Keratinocyte (primary cell): ENCODE results near the gene ZFYVE21. TPM values are rescaled to one million over a fixed set of nuclear protein-coding genes. Genes with fewer than 3 reads are reported as not detected.
A peak's percentile ranks its signal among the peaks of the same experiment; 100 is the strongest.

ENCODE experiments used
- DNase-seq: peaks from one replicate; pipeline ENCODE4 v3.0.0-alpha.2; 2011; ENCODE audit warnings: low read depth, missing footprints, low spot score
- FAIRE-seq: peaks from 2 replicates; lab custom pipeline; 2011; peaks lifted over from hg19 to GRCh38; lab: Jason Lieb, UNC
- H2AFZ ChIP-seq: 2 replicates; pipeline ENCODE4 v1.6.0; 2012; ENCODE audit warnings: low read length, control low read depth, inconsistent platforms; ENCODE audit not compliant: control insufficient read depth
- H3K27ac ChIP-seq: 2 replicates; pipeline ENCODE4 v1.5.1; 2011; ENCODE audit warnings: low read length; ENCODE audit not compliant: control insufficient read depth, insufficient read depth
- H3K27me3 ChIP-seq: 3 replicates; pipeline ENCODE4 v1.6.0; 2011; ENCODE audit warnings: low read length; ENCODE audit not compliant: control insufficient read depth, insufficient read depth; ENCODE audit errors: extremely low read depth
- H3K36me3 ChIP-seq, 2 experiments: 2 replicates in 1 of 2; 3 replicates in 1 of 2; pipeline ENCODE4 v1.5.1; 2011; ENCODE audit warnings: low read length in 2 of 2, mild to moderate bottlenecking in 1 of 2; ENCODE audit not compliant: control insufficient read depth in 2 of 2, insufficient read depth in 2 of 2; ENCODE audit errors: extremely low read depth in 1 of 2
- H3K4me1 ChIP-seq: 3 replicates; pipeline ENCODE4 v1.5.1; 2011; ENCODE audit warnings: low read length; ENCODE audit not compliant: control insufficient read depth, insufficient read depth; ENCODE audit errors: extremely low read depth
- H3K4me2 ChIP-seq: 3 replicates; pipeline ENCODE4 v1.6.0; 2011; ENCODE audit warnings: low read depth, low read length; ENCODE audit not compliant: control insufficient read depth, insufficient read depth; ENCODE audit errors: extremely low read depth
- H3K4me3 ChIP-seq, 3 experiments: fragments of 200-600 bp in 1 of 3; sonication (generic) in 1 of 3; 2 replicates in 2 of 3; 3 replicates in 1 of 3; pipeline ENCODE4 v1.5.1; 2011 to 2016; ENCODE audit warnings: low read length in 3 of 3, mild to moderate bottlenecking in 3 of 3, control low read depth in 2 of 3, inconsistent platforms in 1 of 3, low read depth in 1 of 3, mixed read lengths in 1 of 3, mixed run types in 1 of 3, moderate library complexity in 1 of 3; ENCODE audit not compliant: control insufficient read depth in 2 of 3, insufficient read depth in 2 of 3; ENCODE audit errors: extremely low read depth in 1 of 3
- H3K79me2 ChIP-seq: 2 replicates; pipeline ENCODE4 v1.6.0; 2012; ENCODE audit warnings: low read length; ENCODE audit not compliant: control insufficient read depth, insufficient read depth
- H3K9ac ChIP-seq: 3 replicates; pipeline ENCODE4 v1.6.0; 2011; ENCODE audit warnings: low read length; ENCODE audit not compliant: control insufficient read depth, insufficient read depth; ENCODE audit errors: extremely low read depth
- H3K9me1 ChIP-seq: 3 replicates; pipeline ENCODE4 v1.6.0; 2011; ENCODE audit warnings: low read length; ENCODE audit not compliant: control insufficient read depth, insufficient read depth; ENCODE audit errors: extremely low read depth
- H3K9me3 ChIP-seq: 2 replicates; pipeline ENCODE4 v1.5.1; 2012; ENCODE audit warnings: low read depth, low read length; ENCODE audit not compliant: control insufficient read depth
- H4K20me1 ChIP-seq: 3 replicates; pipeline ENCODE4 v1.6.0; 2011; ENCODE audit warnings: low read length; ENCODE audit not compliant: control insufficient read depth, insufficient read depth; ENCODE audit errors: extremely low read depth
- EZH2 ChIP-seq: IDR thresholded peaks from one replicate; pipeline ENCODE4 v1.6.1; 2012; ENCODE audit warnings: inconsistent platforms, mild to moderate bottlenecking, low read length, moderate library complexity
- dilution Hi-C: fragments of 300-500 bp; cut with MboI; formaldehyde crosslinking; loops from one replicate; pipeline ENCODE4 v1.7.0; 2020; ENCODE audit warnings: low sequenced_read_pairs; ENCODE audit not compliant: extremely low pct_ligation_motif_present
- polyA plus RNA-seq, 5 experiments: library from polyadenylated mRNA; depleted of rRNA in 3 of 5; stranded (reverse) in 3 of 5; stranded (forward) in 1 of 5; unstranded in 1 of 5; fragments of >200 nt; gene quantifications; 1 replicate in 1 of 5; 2 replicates in 3 of 5; 3 replicates in 1 of 5; pipeline versions ENCODE4 v1.2.1 to v1.2.3, GENCODE V29; 2011 to 2012; ENCODE audit warnings: missing spikeins in 2 of 5, low read depth in 1 of 5, low replicate concordance in 1 of 5
- TF ChIP-seq, protein P1 (sequence below), 3 experiments: IDR thresholded peaks in 1 of 3; conservative IDR thresholded peaks in 1 of 3; optimal IDR thresholded peaks in 1 of 3; 2 replicates in 2 of 3; 3 replicates in 1 of 3; pipeline versions ENCODE3 to v1.5.1; 2011; ENCODE audit warnings: low read length in 3 of 3, mild to moderate bottlenecking in 3 of 3, moderate library complexity in 2 of 3, control low read depth in 1 of 3, inconsistent platforms in 1 of 3; ENCODE audit not compliant: insufficient read depth in 2 of 3; ENCODE audit errors: extremely low read depth in 1 of 3

The ZFYVE21 gene
- polyA plus RNA-seq, 1 donor (not counting 4 experiments of a cell fraction or from before 2014, with no cell fraction given), result 116 TPM

GRCh38 chr14:103711516-103712431, 3.8 kb upstream of the ZFYVE21 start:
- H2AFZ ChIP-seq, result peak overlapping the region; percentile 8
- peak overlapping the region; percentile 65 for H3K27ac ChIP-seq
- peaks cover 43% of the 10 kb centered on the region for H3K4me1 ChIP-seq

DNA sequence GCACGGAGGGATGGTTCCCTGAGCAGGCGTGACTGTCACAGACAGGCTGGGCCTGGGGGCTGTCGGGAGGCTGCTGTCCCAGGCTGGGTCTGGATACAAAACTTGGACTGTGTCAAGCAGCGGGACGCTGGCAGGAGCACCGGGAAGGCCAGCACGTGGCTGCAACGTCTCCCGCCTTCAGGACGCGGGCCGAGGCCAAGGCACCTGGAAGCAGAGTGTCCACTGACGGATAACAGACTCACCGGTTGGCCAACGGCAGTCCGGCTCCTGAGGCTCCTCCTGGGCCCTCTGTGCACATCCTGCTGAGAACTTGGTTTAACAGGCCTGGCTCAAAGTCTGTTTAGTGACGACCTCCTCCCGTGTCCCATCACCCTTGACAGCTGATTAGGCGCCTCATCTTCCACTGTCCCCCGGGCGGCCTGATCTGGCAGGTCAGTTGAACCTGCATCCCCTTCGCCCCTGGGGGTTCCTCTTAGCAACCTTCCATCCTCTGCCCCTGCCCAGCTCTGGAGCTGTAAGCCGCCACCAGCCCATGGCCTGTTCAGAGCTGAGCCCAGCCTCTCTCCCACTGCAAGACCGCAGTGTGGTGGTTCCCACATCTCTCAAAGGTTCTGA, 2.9 kb upstream of the ZFYVE21 start:
- no peak for FAIRE-seq
- no peak overlapping the region for H2AFZ ChIP-seq
- H3K9me1 ChIP-seq, result no peaks in the 10 kb centered on the region
- H3K27me3 ChIP-seq, result no peaks in the 10 kb centered on the region
- H3K36me3 ChIP-seq, result peaks cover 3 to 12% of the 10 kb centered on the region in 2 experiments
- H4K20me1 ChIP-seq, result peaks cover 2% of the 10 kb centered on the region
- peak overlapping the region; percentile 65 for H3K4me2 ChIP-seq
- peaks cover 53% of the 10 kb centered on the region for H3K4me1 ChIP-seq
- no peak for DNase-seq
- peak overlapping the region; percentile 53 for H3K9ac ChIP-seq
- dilution Hi-C loops, result no loop called here
- TF ChIP-seq, protein P1, sequence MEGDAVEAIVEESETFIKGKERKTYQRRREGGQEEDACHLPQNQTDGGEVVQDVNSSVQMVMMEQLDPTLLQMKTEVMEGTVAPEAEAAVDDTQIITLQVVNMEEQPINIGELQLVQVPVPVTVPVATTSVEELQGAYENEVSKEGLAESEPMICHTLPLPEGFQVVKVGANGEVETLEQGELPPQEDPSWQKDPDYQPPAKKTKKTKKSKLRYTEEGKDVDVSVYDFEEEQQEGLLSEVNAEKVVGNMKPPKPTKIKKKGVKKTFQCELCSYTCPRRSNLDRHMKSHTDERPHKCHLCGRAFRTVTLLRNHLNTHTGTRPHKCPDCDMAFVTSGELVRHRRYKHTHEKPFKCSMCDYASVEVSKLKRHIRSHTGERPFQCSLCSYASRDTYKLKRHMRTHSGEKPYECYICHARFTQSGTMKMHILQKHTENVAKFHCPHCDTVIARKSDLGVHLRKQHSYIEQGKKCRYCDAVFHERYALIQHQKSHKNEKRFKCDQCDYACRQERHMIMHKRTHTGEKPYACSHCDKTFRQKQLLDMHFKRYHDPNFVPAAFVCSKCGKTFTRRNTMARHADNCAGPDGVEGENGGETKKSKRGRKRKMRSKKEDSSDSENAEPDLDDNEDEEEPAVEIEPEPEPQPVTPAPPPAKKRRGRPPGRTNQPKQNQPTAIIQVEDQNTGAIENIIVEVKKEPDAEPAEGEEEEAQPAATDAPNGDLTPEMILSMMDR (optimal IDR thresholded peaks at IDR 0.05 in 1 of 3, IDR thresholded peaks at IDR 0.05 in 1 of 3, conservative IDR thresholded peaks at IDR 0.05 in 1 of 3; ENCODE audit: extremely low read depth in 1 of 3, insufficient read depth in 2 of 3, low read length in 3 of 3), result no peak
- TF ChIP-seq EZH2, result no peak
- H3K9me3 ChIP-seq, result no peaks in the 10 kb centered on the region
- peak overlapping the region; percentile 65 for H3K27ac ChIP-seq
- H3K79me2 ChIP-seq, result peaks cover 42% of the 10 kb centered on the region
- H3K4me3 ChIP-seq, result no peak overlapping the region

More at GRCh38 chr14:103711516-103712431, 3.8 kb upstream of the ZFYVE21 start:
- Histone ChIP-seq H3K36me3 (peaks cover 5 to 13% of the 10 kb centered on the region in 2 experiments), H3K9ac (peak overlapping the region; percentile 53), H3K4me3 (peak overlapping the region in 1 of 3 experiments; percentile 23), H3K27me3 (no peaks in the 10 kb centered on the region), H3K9me1 (no peaks in the 10 kb centered on the region), H3K79me2 (peaks cover 33% of the 10 kb centered on the region), H3K4me2 (peak overlapping the region; percentile 65), H4K20me1 (peaks cover 5% of the 10 kb centered on the region), H3K9me3 (no peaks in the 10 kb centered on the region)
- dilution Hi-C loops, result no loop called here
- DNase-seq, result no peak
- TF ChIP-seq, protein P1 (optimal IDR thresholded peaks at IDR 0.05 in 1 of 3, IDR thresholded peaks at IDR 0.05 in 1 of 3, conservative IDR thresholded peaks at IDR 0.05 in 1 of 3; ENCODE audit: extremely low read depth in 1 of 3, insufficient read depth in 2 of 3, low read length in 3 of 3), result no peak
- TF ChIP-seq EZH2, result no peak
- peak; percentile 23 for FAIRE-seq
